Muscle of back (tissue), 13 donors: Measurements from ENCODE around the gene CORO6. TPM values are rescaled to one million over a fixed set of nuclear protein-coding genes. Genes with fewer than 3 reads are reported as not detected.
"Not testable (repeated sequence)": the region's sequence is repeated elsewhere in the genome, so short reads cannot be mapped to it uniquely, and the experiment has no call there.

Experiments
- DNase-seq, 3 donors: peaks; one replicate each; pipeline versions ENCODE4 v3.0.0 to v3.0.0-alpha.2; 2013
- long read RNA-seq, 9 donors: transcript quantifications; one replicate each; lab custom pipeline, GENCODE V29; 2026
- polyA plus RNA-seq, 10 donors: library from polyadenylated mRNA; unstranded; fragments of 120-200 nt; gene quantifications; one replicate each; pipeline ENCODE4 v1.2.1, GENCODE V29; 2013; ENCODE audit not compliant: insufficient read length in 10 of 10

The CORO6 gene
- polyA plus RNA-seq: 10 to 100 TPM; 50.4 to 81.0 (median 73.1) TPM
- long read RNA-seq, donor 1, partial matches to known transcripts: 0 of 3 reads
- long read RNA-seq, donor 1, other reads (novel, unspliced or antisense): 0 of 3 reads
- long read RNA-seq, donor 2, transcript CORO6-207 (5 exons, 868 nt): major isoform, 5 of 13 reads
- long read RNA-seq, donor 2, partial matches to known transcripts: 0 of 13 reads
- long read RNA-seq, donor 2, other reads (novel, unspliced or antisense): 7 of 13 reads
- long read RNA-seq, donor 3: 0 reads
- long read RNA-seq, donor 4, partial matches to known transcripts: 0 of 1 reads
- long read RNA-seq, donor 4, other reads (novel, unspliced or antisense): 0 of 1 reads
- long read RNA-seq, donor 5, transcript CORO6-207 (5 exons, 868 nt): major isoform, 10 of 17 reads
- long read RNA-seq, donor 5, partial matches to known transcripts: 0 of 17 reads
- long read RNA-seq, donor 5, other reads (novel, unspliced or antisense): 7 of 17 reads
- long read RNA-seq, donor 6, partial matches to known transcripts: 13 of 31 reads
- long read RNA-seq, donor 6, other reads (novel, unspliced or antisense): 17 of 31 reads
- long read RNA-seq, donor 7, transcript CORO6-207 (5 exons, 868 nt): major isoform, 5 of 5 reads
- long read RNA-seq, donor 7, partial matches to known transcripts: 0 of 5 reads
- long read RNA-seq, donor 7, other reads (novel, unspliced or antisense): 0 of 5 reads
- long read RNA-seq, donor 8, partial matches to known transcripts: 0 of 2 reads
- long read RNA-seq, donor 8, other reads (novel, unspliced or antisense): 0 of 2 reads
- long read RNA-seq, donor 9, partial matches to known transcripts: 0 of 1 reads
- long read RNA-seq, donor 9, other reads (novel, unspliced or antisense): 0 of 1 reads

- DNase-seq: peak in 1 of 3 donors; percentile 74
These were observed at the start of gene CORO6 for GRCh38 chr17:29622337-29623282. Gene CORO6 (minus strand): TSS chr17:29622912. CDS start chr17:29621421, 1,491 bp downstream.

- no peak for DNase-seq
These were observed 48.9 kb upstream of the CORO6 start for GRCh38 chr17:29671661-29672060.

- DNase-seq: peak in 1 of 3 donors; percentile 43
These were observed 46.6 kb upstream of the CORO6 start for GRCh38 chr17:29669266-29669665.

GRCh38 chr17:29667969-29668368 lies 45.3 kb upstream of the CORO6 start:
- no peak for DNase-seq

GRCh38 chr17:29665481-29665810 lies 42.7 kb upstream of the CORO6 start:
- DNase-seq: no peak

- peak in 1 of 3 donors; percentile 65 for DNase-seq
These were observed 42.2 kb upstream of the CORO6 start for GRCh38 chr17:29664743-29665480.

- no peak for DNase-seq
These were observed 40.4 kb upstream of the CORO6 start for GRCh38 chr17:29663155-29663554.

GRCh38 chr17:29661213-29661612 lies 38.5 kb upstream of the CORO6 start:
- DNase-seq: no peak

- no peak for DNase-seq
These were observed 36.4 kb upstream of the CORO6 start for GRCh38 chr17:29659155-29659554.

- no peak for DNase-seq
These were observed 32.6 kb upstream of the CORO6 start for GRCh38 chr17:29655323-29655722.

GRCh38 chr17:29653995-29654714 lies 31.4 kb upstream of the CORO6 start:
- DNase-seq: no peak

GRCh38 chr17:29652976-29653375 lies 30.3 kb upstream of the CORO6 start:
- DNase-seq: no peak

- DNase-seq: not testable (repeated sequence)
These were observed 29.2 kb upstream of the CORO6 start for GRCh38 chr17:29651913-29652312.

- DNase-seq: no peak
These were observed 27.7 kb upstream of the CORO6 start for GRCh38 chr17:29650396-29650795.

- no peak for DNase-seq
These were observed 26.6 kb upstream of the CORO6 start for GRCh38 chr17:29649359-29649758.

- no peak for DNase-seq
These were observed 25.3 kb upstream of the CORO6 start for GRCh38 chr17:29648005-29648404.

- DNase-seq: peak; percentile 60 to 86 (median 72)
These were observed 22.9 kb upstream of the CORO6 start for GRCh38 chr17:29645515-29646051.

- no peak for DNase-seq
These were observed 21.1 kb upstream of the CORO6 start for GRCh38 chr17:29643817-29644160.

GRCh38 chr17:29642171-29642611 lies 19.5 kb upstream of the CORO6 start:
- DNase-seq: no peak
